ENCODE data around the gene OR6A2.

GRCh38 chr11:6790546-6790945 is 8.9 kb downstream of the OR6A2 start:
- TF ChIP-seq CTCF (conservative IDR thresholded peaks at IDR 0.05; ENCODE audit: low read length), result no peak
- TF ChIP-seq EZH2phosphoT487 (IDR thresholded peaks at IDR 0.05; ENCODE audit: borderline replicate concordance), result no peak

Data from Loucy (cell line).